Measurements from ENCODE around the gene EXD3. TPM values are rescaled to one million over a fixed set of nuclear protein-coding genes. Genes with fewer than 3 reads are reported as not detected.
A peak's percentile ranks its signal among the peaks of the same experiment; 100 is the strongest.

The EXD3 gene, protein sequence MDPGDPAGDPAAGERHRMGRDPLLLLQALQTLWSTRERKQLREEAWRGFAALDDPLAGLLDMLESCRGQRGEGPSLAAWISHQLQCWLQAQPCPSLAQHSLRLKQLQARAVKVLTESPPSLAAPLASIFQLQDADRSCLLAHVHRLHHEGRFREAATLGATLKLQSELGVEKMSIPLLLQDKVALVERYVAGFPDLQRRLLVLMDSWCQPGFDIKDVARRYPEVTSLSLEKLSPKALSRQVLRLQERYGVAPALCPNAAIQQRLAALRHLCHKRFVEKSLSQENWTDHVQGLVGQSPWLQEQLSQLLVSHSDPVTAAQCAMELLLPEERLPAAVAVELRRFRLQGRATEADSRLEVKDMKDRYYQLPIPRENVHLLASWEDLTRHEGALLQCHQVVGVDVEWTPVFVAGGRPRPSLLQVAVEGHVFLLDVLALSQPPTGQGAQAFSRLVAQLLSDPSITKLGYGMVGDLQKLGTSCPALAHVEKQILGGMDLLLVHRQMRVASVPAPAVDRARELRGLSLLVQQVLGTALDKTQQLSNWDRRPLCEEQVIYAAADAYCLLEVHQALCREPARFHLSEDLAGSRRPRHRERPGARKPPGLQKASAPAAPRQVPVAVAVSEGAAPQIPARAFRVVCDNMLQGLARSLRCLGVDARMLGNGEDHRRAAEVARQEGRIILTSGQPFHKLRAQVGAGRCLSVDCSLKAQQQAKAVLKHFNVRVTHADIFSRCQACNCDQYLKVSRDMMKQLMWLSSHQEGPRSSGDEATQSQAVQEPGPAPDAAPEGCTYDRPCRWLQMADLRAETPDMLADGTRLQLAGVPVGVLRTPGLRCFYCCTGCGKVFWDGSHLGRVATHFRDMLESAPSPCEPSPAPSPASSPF
- total RNA-seq (100 to 1,000 TPM in 1 of 5 donors, 10 to 100 TPM in 4; 12.9 to 105 (median 28.1) TPM), polyA plus RNA-seq (10 to 100 TPM; 17.4 to 27.3 (median 20.7) TPM)
- long read RNA-seq, donor 1 = 0 reads
- long read RNA-seq, donor 2, partial matches to known transcripts = 25 of 25 reads
- long read RNA-seq, donor 2, other reads (novel, unspliced or antisense) = 0 of 25 reads
- long read RNA-seq, donor 3, partial matches to known transcripts = 0 of 1 reads
- long read RNA-seq, donor 3, other reads (novel, unspliced or antisense) = 0 of 1 reads
- long read RNA-seq, donor 4 = 0 reads
- long read RNA-seq, donor 5, partial matches to known transcripts = 0 of 3 reads
- long read RNA-seq, donor 5, other reads (novel, unspliced or antisense) = 0 of 3 reads
- long read RNA-seq, donor 6, partial matches to known transcripts = 65 of 73 reads
- long read RNA-seq, donor 6, other reads (novel, unspliced or antisense) = 5 of 73 reads
- long read RNA-seq, donor 7, partial matches to known transcripts = 7 of 9 reads
- long read RNA-seq, donor 7, other reads (novel, unspliced or antisense) = 0 of 9 reads
- long read RNA-seq, donor 8, partial matches to known transcripts = 0 of 1 reads
- long read RNA-seq, donor 8, other reads (novel, unspliced or antisense) = 0 of 1 reads
- long read RNA-seq, donor 9, partial matches to known transcripts = 0 of 2 reads
- long read RNA-seq, donor 9, other reads (novel, unspliced or antisense) = 0 of 2 reads
- long read RNA-seq, donor 10, partial matches to known transcripts = 0 of 2 reads
- long read RNA-seq, donor 10, other reads (novel, unspliced or antisense) = 0 of 2 reads

DNA sequence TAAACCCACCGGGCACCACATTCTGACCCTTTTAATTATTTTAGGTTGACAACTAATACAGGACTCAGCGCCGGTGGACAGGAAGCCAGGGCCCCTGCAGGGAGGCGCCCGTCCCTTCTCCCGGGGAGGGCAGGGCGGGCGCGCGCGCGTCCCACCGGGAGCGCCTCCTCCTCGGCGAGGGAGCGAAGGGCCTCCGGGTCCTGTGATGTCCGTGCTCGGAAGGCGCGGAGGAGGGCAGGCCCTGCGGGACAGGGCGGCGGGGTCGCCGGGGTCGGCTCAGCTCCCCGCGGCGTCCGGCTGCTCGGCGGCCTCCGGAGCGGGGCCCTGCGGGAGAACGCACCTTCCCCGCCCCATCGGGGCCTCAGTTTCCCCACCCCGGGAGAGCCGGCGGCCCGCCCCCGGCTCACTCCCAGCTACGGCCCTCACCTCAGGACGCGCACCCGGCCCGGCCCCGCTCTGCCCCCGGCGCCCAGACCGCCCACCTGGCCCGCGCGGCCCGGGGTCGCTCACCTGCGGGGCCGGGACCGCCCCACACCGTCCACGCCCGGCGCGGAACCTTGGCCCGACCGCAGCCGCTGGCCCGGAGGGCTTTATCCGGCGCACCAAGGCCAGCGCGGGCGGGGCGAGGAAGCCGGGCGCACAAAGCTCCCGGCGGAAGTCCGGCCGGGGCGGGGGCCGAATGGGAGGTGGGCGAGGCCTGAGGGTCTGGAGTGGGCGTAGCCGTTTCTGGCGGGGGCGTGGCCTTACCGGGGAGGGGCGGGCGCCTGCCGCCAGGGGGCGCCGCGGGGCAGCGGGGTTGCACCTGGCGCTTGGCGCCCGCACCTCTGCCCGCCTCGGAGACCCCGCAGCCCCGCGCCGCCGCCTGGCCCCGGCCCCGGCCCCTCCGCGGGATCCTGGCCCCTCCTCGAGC is at the start of gene EXD3, which contains the start of gene NOXA1:
EXD3 (minus strand) TSS at position 559 of the 910 bp plus-strand sequence. CDS start 27,805 bp downstream, outside the sequence.
NOXA1 (plus strand) TSS at position 790 of the 910 bp plus-strand sequence. CDS start 137 bp downstream, outside the sequence.
- intact Hi-C loops (cut with DNase I; ENCODE audit: low total_unique reads) = no loop called here
- H3K27me3 ChIP-seq = no peaks in the 10 kb centered on the region
- no peak for TF ChIP-seq POLR2A (IDR thresholded peaks at IDR 0.05)
- TF ChIP-seq, protein P1, sequence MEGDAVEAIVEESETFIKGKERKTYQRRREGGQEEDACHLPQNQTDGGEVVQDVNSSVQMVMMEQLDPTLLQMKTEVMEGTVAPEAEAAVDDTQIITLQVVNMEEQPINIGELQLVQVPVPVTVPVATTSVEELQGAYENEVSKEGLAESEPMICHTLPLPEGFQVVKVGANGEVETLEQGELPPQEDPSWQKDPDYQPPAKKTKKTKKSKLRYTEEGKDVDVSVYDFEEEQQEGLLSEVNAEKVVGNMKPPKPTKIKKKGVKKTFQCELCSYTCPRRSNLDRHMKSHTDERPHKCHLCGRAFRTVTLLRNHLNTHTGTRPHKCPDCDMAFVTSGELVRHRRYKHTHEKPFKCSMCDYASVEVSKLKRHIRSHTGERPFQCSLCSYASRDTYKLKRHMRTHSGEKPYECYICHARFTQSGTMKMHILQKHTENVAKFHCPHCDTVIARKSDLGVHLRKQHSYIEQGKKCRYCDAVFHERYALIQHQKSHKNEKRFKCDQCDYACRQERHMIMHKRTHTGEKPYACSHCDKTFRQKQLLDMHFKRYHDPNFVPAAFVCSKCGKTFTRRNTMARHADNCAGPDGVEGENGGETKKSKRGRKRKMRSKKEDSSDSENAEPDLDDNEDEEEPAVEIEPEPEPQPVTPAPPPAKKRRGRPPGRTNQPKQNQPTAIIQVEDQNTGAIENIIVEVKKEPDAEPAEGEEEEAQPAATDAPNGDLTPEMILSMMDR (IDR thresholded peaks at IDR 0.05) = peak in 4 of 7 experiments; percentile 52 to 96 (median 66)
- TF ChIP-seq EP300 (IDR thresholded peaks at IDR 0.05) = no peak
- TF ChIP-seq POLR2AphosphoS5 (IDR thresholded peaks at IDR 0.05) = peak; percentile 65 to 91 (median 77)
- no peaks in the 10 kb centered on the region for H3K9me3 ChIP-seq
- H3K36me3 ChIP-seq = peaks cover 0 to 2% (median 0%) of the 10 kb centered on the region in 4 donors
- DNase-seq = peak; percentile 96 to 97
- WGBS, 5 donors = 0 to 1% (median 0%) methylated on average over 31 to 113 of the region's 113 CpGs
- peak within 1 kb of the TSS; percentile 91 to 95 (median 92) for H3K27ac ChIP-seq
- H3K4me1 ChIP-seq = peaks cover 17 to 52% (median 42%) of the 10 kb centered on the region in 4 donors
- peak within 1 kb of the TSS; percentile 88 to 99 (median 96) for H3K4me3 ChIP-seq

DNA sequence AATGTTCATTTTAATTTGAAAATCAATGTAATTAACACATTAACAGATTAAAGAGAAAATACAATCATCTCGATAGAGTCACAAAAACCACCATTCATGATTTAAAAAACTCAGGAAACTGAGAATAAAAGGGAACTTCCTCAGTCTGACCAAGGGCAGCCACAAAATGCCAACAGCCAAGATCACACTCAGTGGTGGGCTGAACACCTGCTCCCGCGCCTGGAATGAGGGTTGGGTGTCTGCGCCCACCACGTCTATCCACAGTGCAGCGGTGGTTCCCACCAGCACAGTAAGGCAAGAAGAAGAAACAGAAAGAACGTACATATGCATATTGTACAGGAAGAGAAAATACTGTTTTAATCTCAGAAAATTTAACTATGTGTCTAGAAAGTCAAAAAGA is 47.8 kb upstream of the EXD3 start:
- WGBS, 5 donors = 72 to 84% (median 77%) methylated on average over 7 of the region's 7 CpGs
- DNase-seq = peak in 1 of 2 donors; percentile 5
- peaks cover 0 to 9% (median 7%) of the 10 kb centered on the region in 4 donors for H3K9me3 ChIP-seq
- no peaks in the 10 kb centered on the region for H3K27me3 ChIP-seq
- no peak overlapping the region for H3K4me3 ChIP-seq
- intact Hi-C loops (cut with DNase I; ENCODE audit: low total_unique reads) = no loop called here
- no peaks in the 10 kb centered on the region for H3K4me1 ChIP-seq
- H3K36me3 ChIP-seq = peaks cover 0 to 6% (median 5%) of the 10 kb centered on the region in 4 donors
- TF ChIP-seq EP300 (IDR thresholded peaks at IDR 0.05) = no peak
- TF ChIP-seq, protein P1 (IDR thresholded peaks at IDR 0.05) = no peak
- no peak overlapping the region for H3K27ac ChIP-seq

DNA sequence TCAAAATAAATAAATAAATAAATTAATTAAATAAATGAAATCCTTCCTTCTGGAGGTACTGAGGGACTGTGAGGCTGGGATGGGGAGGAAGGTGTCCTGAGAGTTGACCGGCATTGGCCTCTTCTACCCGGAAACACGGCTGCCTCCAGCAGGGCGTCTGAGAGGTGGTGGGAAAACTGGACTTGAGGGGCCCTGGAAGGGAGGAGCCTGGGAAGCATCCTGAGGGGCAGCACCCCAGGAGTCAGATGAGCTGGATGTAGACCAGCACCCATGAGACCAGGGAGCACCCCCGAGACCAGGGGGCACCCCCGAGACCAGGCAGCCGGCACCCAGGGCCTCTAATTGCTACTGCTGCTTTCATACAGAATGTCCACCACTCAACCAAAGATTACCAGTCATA is 44.9 kb upstream of the EXD3 start:
- WGBS, 5 donors = 91 to 99% (median 97%) methylated on average over 6 to 7 of the region's 7 CpGs

More for the DNA sequence above, 44.9 kb upstream of the EXD3 start:
- Histone ChIP-seq H3K27ac (no peak overlapping the region), H3K4me1 (no peaks in the 10 kb centered on the region), H3K36me3 (peaks cover 0 to 12% (median 8%) of the 10 kb centered on the region in 4 donors), H3K4me3 (no peak overlapping the region), H3K9me3 (no peaks in the 10 kb centered on the region), H3K27me3 (no peaks in the 10 kb centered on the region)
- TF ChIP-seq POLR2AphosphoS5 (IDR thresholded peaks at IDR 0.05) = no peak
- TF ChIP-seq POLR2A (IDR thresholded peaks at IDR 0.05) = no peak
- TF ChIP-seq EP300 (IDR thresholded peaks at IDR 0.05) = no peak
- TF ChIP-seq, protein P1 (IDR thresholded peaks at IDR 0.05) = no peak
- intact Hi-C loops (cut with DNase I; ENCODE audit: low total_unique reads) = no loop called here
- no peak for DNase-seq

All from stomach (tissue), 19 donors.